Right kidney (tissue), 9 donors: ENCODE data around the gene PRDM13.
"Not testable (repeated sequence)": the region's sequence is repeated elsewhere in the genome, so short reads cannot be mapped to it uniquely, and the experiment has no call there.

Experiments used
- DNase-seq: peaks from one replicate; pipeline ENCODE4 v3.0.0-alpha.2; 2016
- long read RNA-seq, 8 donors: transcript quantifications; one replicate each; lab custom pipeline, GENCODE V29; 2026

Gene PRDM13
- long read RNA-seq, donor 1, result 0 reads
- long read RNA-seq, donor 2, result 0 reads
- long read RNA-seq, donor 3, result 0 reads
- long read RNA-seq, donor 4, result 0 reads
- long read RNA-seq, donor 5, result 0 reads
- long read RNA-seq, donor 6, result 0 reads
- long read RNA-seq, donor 7, result 0 reads
- long read RNA-seq, donor 8, result 0 reads

DNA sequence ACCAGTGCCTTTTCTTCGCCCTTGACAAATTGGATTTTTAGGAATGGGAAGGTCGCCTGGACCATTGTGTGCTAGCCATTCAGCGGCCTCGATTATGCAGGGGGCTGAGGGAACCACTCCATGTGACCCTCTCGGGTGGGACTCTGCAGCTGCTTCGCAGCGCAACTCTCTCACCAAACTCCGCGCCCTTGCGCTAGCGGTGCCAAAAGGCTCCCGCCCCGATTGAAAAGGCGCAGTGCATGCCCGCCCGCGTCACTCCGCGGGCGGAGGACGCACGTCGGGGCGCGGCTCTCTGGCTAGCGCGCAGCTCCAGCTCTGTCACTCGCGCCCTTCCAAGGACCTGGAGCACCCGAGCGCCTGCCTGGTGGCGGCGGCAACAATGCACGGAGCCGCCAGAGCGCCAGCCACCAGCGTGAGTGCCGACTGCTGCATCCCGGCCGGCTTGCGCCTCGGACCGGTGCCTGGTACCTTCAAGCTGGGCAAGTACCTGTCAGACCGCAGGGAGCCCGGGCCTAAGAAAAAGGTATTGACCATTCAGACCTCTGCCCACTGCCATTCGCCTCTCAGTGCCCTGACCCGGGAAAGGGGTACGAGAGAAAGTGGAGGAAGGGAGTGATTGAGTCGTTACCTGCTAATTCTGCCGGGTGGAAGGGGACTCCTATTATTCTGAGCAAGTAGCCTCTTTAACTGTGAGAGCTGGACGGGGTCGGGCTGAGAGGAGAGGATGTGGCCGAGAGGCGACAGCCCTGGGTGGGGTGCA lies at the start of gene PRDM13:
Gene PRDM13 (plus strand): TSS at position 178 of the 760 bp plus-strand sequence. CDS start 202 bp downstream, at position 380.
- DNase-seq, result no peak

- no peak for DNase-seq
Measured at GRCh38 chr6:99559057-99559456, 47.6 kb upstream of the PRDM13 start.

- DNase-seq, result no peak
Measured at GRCh38 chr6:99560668-99561067, 46.0 kb upstream of the PRDM13 start.

- no peak for DNase-seq
Measured at GRCh38 chr6:99563056-99563723, 43.4 kb upstream of the PRDM13 start.

GRCh38 chr6:99568103-99568933 lies 38.3 kb upstream of the PRDM13 start, which contains the start of gene CCNC:
Gene CCNC (minus strand): TSS chr6:99568660. CDS start chr6:99568527, 133 bp downstream.
- peak; percentile 93 for DNase-seq

- no peak for DNase-seq
Measured at GRCh38 chr6:99573980-99574617, 32.5 kb upstream of the PRDM13 start.

GRCh38 chr6:99575544-99576227 lies 30.9 kb upstream of the PRDM13 start:
- DNase-seq, result no peak

GRCh38 chr6:99579781-99580180 lies 26.9 kb upstream of the PRDM13 start:
- DNase-seq, result no peak

DNA sequence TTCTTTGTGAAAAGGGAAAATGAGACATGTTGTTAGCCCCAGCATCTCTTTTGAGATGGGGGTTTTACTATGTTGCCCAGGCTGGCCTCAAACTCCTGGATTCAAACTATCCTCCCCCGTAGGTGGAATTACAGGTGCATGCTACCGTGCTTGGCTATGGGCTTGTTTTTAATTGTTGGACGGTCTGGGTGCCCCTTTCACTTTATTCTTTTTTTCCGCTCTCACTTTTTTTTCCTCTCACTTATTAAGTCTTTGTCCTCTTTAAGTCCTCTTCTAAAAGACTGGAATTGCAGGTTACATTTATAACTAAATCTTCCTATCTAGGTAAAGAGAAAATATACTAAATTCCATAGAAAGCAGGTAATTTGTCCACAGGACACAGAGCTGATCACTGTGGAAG lies 18.8 kb upstream of the PRDM13 start:
- DNase-seq, result no peak

GRCh38 chr6:99588618-99589289 lies 17.9 kb upstream of the PRDM13 start:
- DNase-seq, result peak; percentile 81

DNA sequence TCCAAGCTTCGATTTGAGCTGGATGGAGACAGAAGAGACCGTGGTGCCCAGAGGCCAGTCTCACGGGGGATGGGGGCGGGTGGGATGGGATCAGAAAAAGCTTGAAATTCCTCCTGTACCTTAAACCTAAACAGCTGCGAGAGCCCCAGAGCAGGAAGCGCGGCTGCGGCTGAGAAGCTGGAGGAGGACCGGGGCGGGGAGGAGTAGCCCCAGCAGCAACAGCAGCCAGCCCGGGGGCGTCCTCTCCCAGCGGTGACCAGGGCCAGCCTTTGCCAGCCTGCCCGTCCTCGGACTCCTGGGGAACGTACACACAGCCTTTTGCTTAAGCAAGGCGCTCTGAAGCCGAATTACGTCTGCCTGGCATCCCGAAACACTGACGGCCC lies 17.4 kb upstream of the PRDM13 start:
- DNase-seq, result no peak

DNA sequence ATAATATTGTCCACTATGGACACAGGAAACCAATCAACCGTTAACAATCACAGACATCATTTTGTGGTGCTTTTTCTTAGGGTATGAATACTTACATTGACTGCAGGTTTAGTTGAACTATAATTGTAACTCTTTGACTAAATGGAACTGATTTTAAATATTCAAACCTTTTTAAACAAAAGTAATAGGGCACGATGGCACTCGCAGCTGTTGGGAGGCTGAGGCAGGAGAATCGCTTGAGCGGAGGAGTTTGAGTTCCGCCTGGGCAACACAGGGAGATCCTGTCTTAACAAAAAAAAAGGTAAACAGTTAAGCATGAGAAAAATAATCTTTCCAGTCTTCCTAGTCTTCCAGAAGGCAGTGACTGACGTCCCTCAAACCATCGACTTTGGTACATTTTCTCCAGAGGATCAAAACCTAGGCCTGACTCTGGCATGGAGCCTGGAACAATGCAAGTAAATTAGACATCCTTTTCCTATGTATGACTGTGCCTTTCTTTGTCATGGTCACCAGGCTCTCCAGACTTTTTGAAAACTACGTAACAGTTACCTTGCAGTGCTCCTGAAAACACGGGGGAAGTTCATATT lies 16.6 kb upstream of the PRDM13 start:
- DNase-seq, result no peak

DNA sequence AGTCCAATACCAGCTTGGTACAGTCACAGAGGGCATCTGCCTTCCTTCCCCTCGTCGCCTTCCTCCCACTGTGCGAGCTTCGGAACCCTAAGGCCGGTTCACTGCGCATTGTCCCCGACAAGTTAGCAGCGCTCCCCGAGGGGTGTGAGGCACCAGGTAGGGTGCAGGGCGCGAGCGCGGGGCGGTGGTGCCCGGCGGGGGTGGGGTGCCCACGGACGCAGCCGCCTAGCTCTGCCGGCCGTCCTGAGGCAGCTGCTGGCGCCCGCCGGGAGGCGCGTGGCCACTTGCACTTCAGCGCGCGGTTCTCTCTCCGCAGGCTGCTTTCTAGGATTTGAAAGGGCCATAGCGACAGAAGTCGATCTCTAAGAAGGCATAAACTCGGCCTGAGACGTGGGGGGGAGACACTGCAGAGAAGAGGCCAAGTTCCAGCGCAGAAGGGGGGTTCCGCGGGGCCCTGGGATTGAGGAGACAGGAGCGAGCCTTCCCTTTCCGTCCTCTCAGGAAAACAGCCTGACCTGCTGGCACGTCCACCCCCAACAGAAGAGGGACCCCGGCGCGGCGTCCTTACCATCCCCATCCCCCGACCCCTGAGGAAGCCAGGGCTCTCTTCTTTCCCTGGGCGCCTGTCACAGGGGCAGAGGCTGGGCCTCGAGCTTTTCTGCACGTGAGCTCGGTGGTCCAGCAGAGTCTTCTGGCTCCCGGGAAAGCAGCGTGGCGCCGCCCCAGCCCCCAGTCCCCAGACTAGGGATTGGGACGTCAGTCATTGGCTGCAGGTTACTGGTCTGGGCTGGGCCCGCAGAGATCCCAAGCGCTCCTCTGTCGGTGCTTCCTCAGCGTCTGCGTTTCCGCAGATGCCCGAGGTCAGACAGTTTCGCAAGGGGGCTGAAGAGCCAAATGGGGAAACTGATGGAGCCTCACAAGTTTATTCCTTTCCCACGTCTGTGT lies 15.6 kb upstream of the PRDM13 start:
- DNase-seq, result peak; percentile 72

DNA sequence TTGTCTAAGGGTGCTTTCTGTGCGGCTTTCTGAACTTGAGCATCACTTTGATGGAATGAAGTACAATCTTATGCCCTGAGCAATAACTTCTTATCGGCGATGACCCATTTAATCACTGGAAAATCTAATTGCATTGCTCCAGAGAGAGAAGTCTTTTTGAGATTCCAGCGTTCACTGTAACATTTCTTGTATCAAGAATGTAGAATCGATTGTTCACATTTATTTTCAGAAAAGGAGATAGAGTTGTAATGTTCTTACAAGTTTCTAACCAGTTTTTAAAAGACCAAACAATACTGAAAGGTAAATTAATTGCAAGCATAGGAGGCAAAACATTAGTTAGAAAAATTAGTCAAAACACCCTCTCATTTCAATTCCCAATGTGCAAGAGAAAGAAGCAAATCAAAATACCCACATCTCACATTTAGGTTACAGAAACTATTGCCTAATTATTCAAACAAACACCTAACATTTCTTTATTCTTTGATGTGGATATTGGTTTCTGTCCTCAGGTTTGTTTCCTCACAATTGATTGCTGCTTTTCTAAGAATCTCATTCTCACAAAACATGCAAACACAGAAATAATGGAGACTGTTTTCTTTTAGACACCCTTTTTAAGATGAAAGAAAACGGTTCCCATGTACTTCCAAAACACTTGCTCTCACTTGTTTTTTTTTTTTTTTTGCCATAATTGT lies 14.8 kb upstream of the PRDM13 start:
- no peak for DNase-seq

DNA sequence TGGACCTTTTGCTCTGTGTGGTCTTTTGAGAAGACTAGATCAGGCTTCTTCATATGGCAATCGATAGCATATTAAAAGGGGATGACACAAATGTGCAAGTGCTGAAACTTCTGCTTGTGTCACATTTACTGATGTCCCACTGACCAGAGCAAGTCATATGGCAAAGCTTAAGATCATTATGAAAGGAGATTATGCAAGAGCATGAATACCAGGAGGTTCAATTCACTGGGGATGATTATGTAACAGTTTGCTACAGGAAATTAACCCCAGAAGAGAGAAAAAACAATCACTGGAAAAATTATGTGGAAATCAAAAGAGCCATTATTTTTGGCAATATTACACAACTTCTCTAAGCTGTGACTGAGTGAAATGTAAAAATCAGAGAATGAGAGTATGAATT lies 13.7 kb upstream of the PRDM13 start:
- DNase-seq, result no peak

DNA sequence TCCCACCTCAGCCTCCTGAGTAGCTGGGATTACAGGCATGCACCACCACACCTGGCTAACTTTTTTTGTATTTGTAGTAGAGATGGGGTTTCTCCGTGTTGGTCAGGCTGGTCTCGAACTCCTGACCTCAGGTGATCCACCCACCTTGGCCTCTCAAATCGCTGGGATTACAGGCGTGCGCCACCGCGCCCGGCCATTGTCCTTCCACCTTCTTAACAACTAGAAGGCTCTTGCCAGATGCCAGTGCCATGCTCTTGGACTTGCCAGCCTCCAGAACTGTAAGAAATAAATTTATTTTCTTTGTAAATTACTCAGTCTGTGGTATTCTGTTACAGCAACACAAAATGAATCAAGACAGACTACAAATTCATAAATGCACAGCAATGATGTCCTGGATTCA lies 11.9 kb upstream of the PRDM13 start:
- not testable (repeated sequence) for DNase-seq

- DNase-seq, result peak; percentile 71
Measured at GRCh38 chr6:99602520-99603420, 3.9 kb upstream of the PRDM13 start.
